GM23338 (cell line): ENCODE data around the gene SND1. TPM values are rescaled to one million over a fixed set of nuclear protein-coding genes. Genes with fewer than 3 reads are reported as not detected.

Source experiments
- ATAC-seq: fragments of 200-7000 bp; cut with Tn5 transposase; 3 replicates; pipeline ENCODE4 v1.9.1; 2020
- DNase-seq: peaks from one replicate; pipeline ENCODE4 v3.0.0-alpha.2; 2015; ENCODE audit warnings: low spot score
- H2AFZ ChIP-seq: fragments of 200-600 bp; sonication (generic); 2 replicates; pipeline ENCODE4 v1.8.0; 2016; ENCODE audit warnings: antibody characterized with exemption, mild to moderate bottlenecking, moderate library complexity
- H3F3A ChIP-seq: fragments of 200-600 bp; sonication (generic); replicated peaks from 2 replicates; pipeline ENCODE4 v1.8.0; 2017; ENCODE audit warnings: antibody characterized with exemption, mixed run types, low read depth
- H3K27ac ChIP-seq: fragments of 200-600 bp; sonication (generic); 2 replicates; pipeline ENCODE4 v1.6.1; 2016; ENCODE audit warnings: low read depth
- H3K27me3 ChIP-seq: fragments of 200-600 bp; sonication (generic); 2 replicates; pipeline ENCODE4 v1.8.0; 2016; ENCODE audit warnings: mild to moderate bottlenecking, mixed run types, moderate library complexity; ENCODE audit not compliant: insufficient read depth
- H3K36me3 ChIP-seq: fragments of 200-600 bp; sonication (generic); 2 replicates; pipeline ENCODE4 v1.8.0; 2016; ENCODE audit warnings: mild to moderate bottlenecking; ENCODE audit not compliant: insufficient read depth
- H3K4me1 ChIP-seq: fragments of 200-600 bp; sonication (generic); 2 replicates; pipeline ENCODE4 v1.8.0; 2016; ENCODE audit warnings: mild to moderate bottlenecking, moderate library complexity; ENCODE audit not compliant: insufficient read depth
- H3K4me2 ChIP-seq: fragments of 200-600 bp; sonication (generic); 2 replicates; pipeline ENCODE4 v1.7.1; 2017; ENCODE audit warnings: mixed run types
- H3K4me3 ChIP-seq: fragments of 200-600 bp; sonication (generic); 2 replicates; pipeline ENCODE4 v1.6.1; 2016; ENCODE audit warnings: mixed run types
- H3K79me2 ChIP-seq: fragments of 200-600 bp; sonication (generic); replicated peaks from 2 replicates; pipeline ENCODE4 v1.8.0; 2017; ENCODE audit warnings: mild to moderate bottlenecking; ENCODE audit not compliant: insufficient read depth
- H3K9me2 ChIP-seq: fragments of 200-600 bp; sonication (generic); 2 replicates; pipeline ENCODE4 v1.8.0; 2017; ENCODE audit not compliant: insufficient read depth
- H4K20me1 ChIP-seq: fragments of 200-600 bp; sonication (generic); replicated peaks from 2 replicates; pipeline ENCODE4 v1.8.0; 2017; ENCODE audit warnings: mild to moderate bottlenecking; ENCODE audit not compliant: insufficient read depth
- H3K27ac Mint-ChIP-seq: 2 replicates; pipeline ENCODE4 v1.8.0; 2020; ENCODE audit warnings: inconsistent platforms, mild to moderate bottlenecking, moderate library complexity, mixed read lengths
- H3K27me3 Mint-ChIP-seq: 3 replicates; pipeline ENCODE4 v1.8.0; 2022; ENCODE audit warnings: low read depth, mild to moderate bottlenecking, moderate library complexity, mixed read lengths, inconsistent platforms; ENCODE audit not compliant: insufficient read depth, poor library complexity
- H3K36me3 Mint-ChIP-seq: 3 replicates; pipeline ENCODE4 v1.8.0; 2021; ENCODE audit warnings: low read depth, mild to moderate bottlenecking, inconsistent platforms, moderate library complexity, mixed read lengths
- H3K4me1 Mint-ChIP-seq: 3 replicates; pipeline ENCODE4 v1.8.0; 2020; ENCODE audit warnings: mild to moderate bottlenecking, inconsistent platforms, mixed read lengths
- H3K4me3 Mint-ChIP-seq: 3 replicates; pipeline ENCODE4 v1.8.0; 2021; ENCODE audit warnings: moderate library complexity, mild to moderate bottlenecking, inconsistent platforms, mixed read lengths
- H3K9me3 Mint-ChIP-seq: 3 replicates; pipeline ENCODE4 v1.8.0; 2020; ENCODE audit warnings: moderate library complexity, mild to moderate bottlenecking, inconsistent platforms, mixed read lengths
- CTCF ChIP-seq, 2 experiments: fragments of 200-600 bp in 1 of 2; sonication (generic) in 1 of 2; conservative IDR thresholded peaks; 2 replicates each; pipeline versions ENCODE4 v1.5.1 to v1.6.1; 2016 to 2017; ENCODE audit warnings: antibody characterized with exemption in 2 of 2, low read depth in 2 of 2, mild to moderate bottlenecking in 2 of 2, moderate library complexity in 1 of 2
- JUNB ChIP-seq: IDR thresholded peaks from one replicate; pipeline ENCODE4 v1.6.1; 2016; ENCODE audit warnings: antibody characterized with exemption; ENCODE audit not compliant: unreplicated experiment
- NANOG ChIP-seq: IDR thresholded peaks from 2 replicates; pipeline ENCODE4 v1.6.1; 2016; ENCODE audit warnings: antibody characterized with exemption, borderline replicate concordance
- POLR2AphosphoS5 ChIP-seq: IDR thresholded peaks from 2 replicates; pipeline ENCODE4 v1.6.1; 2016; ENCODE audit warnings: antibody characterized with exemption, low read depth
- ZNF331 ChIP-seq: fragments of 250-450 bp; sonication (Bioruptor Pico); IDR thresholded peaks from 2 replicates; pipeline ENCODE4 v1.5.0; 2020; ENCODE audit warnings: low read depth, mild to moderate bottlenecking, moderate library complexity
- ZNF462 ChIP-seq: fragments of 250-450 bp; sonication (Bioruptor Pico); IDR thresholded peaks from 2 replicates; pipeline ENCODE4 v1.5.0; 2020; ENCODE audit warnings: mild to moderate bottlenecking, moderate library complexity
- polyA plus RNA-seq: library from polyadenylated mRNA; unstranded; fragments of >200 nt; fragmentation: Nextera tagmentation; extraction: Ambion mirVana; gene quantifications from 2 replicates; pipeline ENCODE4 v1.2.1, GENCODE V29; 2016
- total RNA-seq: library from RNA; depleted of rRNA; stranded (reverse); fragments of >200 nt; shearing (Covaris generic); gene quantifications from 2 replicates; pipeline ENCODE4 v1.2.3, GENCODE V29; 2014

SND1 gene
- total and polyA plus RNA-seq, 2 experiments from 2014 or later = 107 to 254 TPM

- TF ChIP-seq JUNB = no peak
- no peak for TF ChIP-seq POLR2AphosphoS5
- peak; percentile 14 to 34; a peak in 1 of 4 replicates for TF ChIP-seq CTCF (conservative IDR thresholded peaks at IDR 0.05; ENCODE audit: low read depth in 2 of 2)
- Histone ChIP-seq H3K4me2 (no peak overlapping the region), H2AFZ (no peak overlapping the region), H3K27ac (no peak overlapping the region), H3K4me1 (no peaks in the 10 kb centered on the region; the same call in 1 of the 2 replicates), H3K36me3 (no peaks in the 10 kb centered on the region), H3K9me2 (no peaks in the 10 kb centered on the region), H3K27me3 (no peaks in the 10 kb centered on the region), H3F3A (no peaks in the 10 kb centered on the region), H3K79me2 (no peaks in the 10 kb centered on the region), H3K4me3 (no peak overlapping the region), H4K20me1 (peaks cover 19% of the 10 kb centered on the region)
- Mint-ChIP-seq H3K4me1 (peaks cover 8% of the 10 kb centered on the region), H3K27me3 (no peaks in the 10 kb centered on the region), H3K4me3 (no peak overlapping the region), H3K27ac (no peak overlapping the region), H3K9me3 (no peaks in the 10 kb centered on the region), H3K36me3 (no peaks in the 10 kb centered on the region)
- ATAC-seq (peak; percentile 66), DNase-seq (peak; percentile 26)
These were observed 402.0 kb downstream of the SND1 start for GRCh38 chr7:128053991-128054390.

- Histone ChIP-seq H3K27me3 (no peaks in the 10 kb centered on the region), H3K4me1 (no peaks in the 10 kb centered on the region; the same call in 1 of the 2 replicates), H3K27ac (no peak overlapping the region), H4K20me1 (peaks cover 20% of the 10 kb centered on the region), H3K36me3 (no peaks in the 10 kb centered on the region), H3K4me3 (no peak overlapping the region), H3K4me2 (no peak overlapping the region), H3K9me2 (no peaks in the 10 kb centered on the region), H3K79me2 (no peaks in the 10 kb centered on the region), H2AFZ (no peak overlapping the region), H3F3A (no peaks in the 10 kb centered on the region)
- no peak overlapping the region for H3K4me3 Mint-ChIP-seq
- no peaks in the 10 kb centered on the region for H3K27me3 Mint-ChIP-seq
- no peak for TF ChIP-seq ZNF462 (CRISPR knock-in tag)
- no peak for TF ChIP-seq ZNF331 (CRISPR knock-in tag)
- no peak for TF ChIP-seq NANOG
- peaks cover 13% of the 10 kb centered on the region for H3K4me1 Mint-ChIP-seq
- no peak for ATAC-seq
- no peak for DNase-seq
- no peaks in the 10 kb centered on the region for H3K9me3 Mint-ChIP-seq
- H3K27ac Mint-ChIP-seq = no peak overlapping the region
- H3K36me3 Mint-ChIP-seq = no peaks in the 10 kb centered on the region
These were observed 402.5 kb downstream of the SND1 start for GRCh38 chr7:128054511-128054910.
